Panc1 (cell line): ENCODE results near the gene WDR20.

Experiments
- CTCF ChIP-seq: fragments of 450-650 bp; IDR thresholded peaks from 2 replicates; pipeline ENCODE4 v1.5.1; 2017; ENCODE audit warnings: mild to moderate bottlenecking
- POLR2AphosphoS5 ChIP-seq: IDR thresholded peaks from 2 replicates; pipeline ENCODE4 v1.6.1; 2012; ENCODE audit warnings: mild to moderate bottlenecking, low read depth, low read length, moderate library complexity
- REST ChIP-seq, 2 experiments: IDR thresholded peaks; 2 replicates each; pipeline ENCODE4 v1.6.1; 2011 to 2012; ENCODE audit warnings: low read depth in 2 of 2, control low read depth in 1 of 2, low read length in 1 of 2, mild to moderate bottlenecking in 1 of 2, moderate library complexity in 1 of 2; ENCODE audit not compliant: insufficient read depth in 1 of 2
- TCF7L2 ChIP-seq: IDR thresholded peaks from 2 replicates; pipeline ENCODE4 v1.6.1; 2011; ENCODE audit warnings: mild to moderate bottlenecking, low read depth, low read length, inconsistent platforms

- TF ChIP-seq CTCF (no peak), REST (IDR thresholded peaks at IDR 0.05; ENCODE audit: insufficient read depth in 1 of 2, low read depth in 2 of 2, low read length in 1 of 2) (no peak), POLR2AphosphoS5 (no peak), TCF7L2 (no peak)
These were observed 20.1 kb downstream of the WDR20 start for GRCh38 chr14:102159841-102160240.
